ENCODE results near the gene FAIM2.
A peak's percentile ranks its signal among the peaks of the same experiment; 100 is the strongest.

The FAIM2 gene

GRCh38 chr12:49824416-49824815, 79.3 kb downstream of the FAIM2 start:
- ChIA-PET POLR2A (interaction anchor here (0.8 kb wide), 1 partner anchor 14 kb away, joined by 4 read pairs; no protein-coding TSS in a partner anchor), CTCF (interaction anchor here (0.9 to 6.4 kb wide), 4 partner anchors 14 to 46 kb away, joined by 3 to 64 read pairs (median 11); no protein-coding TSS in a partner anchor)
- H3K4me1 ChIP-seq (ENCODE audit: control extremely low read depth in 1 of 4, control insufficient read depth in 4 of 4, insufficient read depth in 4 of 4, low read length in 3 of 4) = peaks cover 11 to 68% (median 48%) of the 10 kb centered on the region in 4 experiments
- H3K27me3 ChIP-seq (replicated peaks in 2 of 5; ENCODE audit: control insufficient read depth in 4 of 5, insufficient read depth in 5 of 5, low read length in 4 of 5) = no peaks in the 10 kb centered on the region
- 98% methylated on average over 8 of the region's 8 CpGs for WGBS (ENCODE audit: insufficient coverage)
- H3K27ac ChIP-seq (ENCODE audit: insufficient read depth in 1 of 2, low read depth in 1 of 2, low read length in 2 of 2, poor library complexity in 1 of 2, severe bottlenecking in 2 of 2) = no peak overlapping the region
- no peak for DNase-seq
- H3K9me3 ChIP-seq (ENCODE audit: control extremely low read depth in 1 of 5, control insufficient read depth in 4 of 5, insufficient read depth in 2 of 5, low read depth in 1 of 5, low read length in 4 of 5) = no peaks in the 10 kb centered on the region
- peaks cover 0 to 9% (median 6%) of the 10 kb centered on the region in 4 experiments for H3K36me3 ChIP-seq (ENCODE audit: control insufficient read depth in 4 of 4, insufficient read depth in 4 of 4, low read length in 3 of 4)
- peak overlapping the region in 2 of 7 experiments; percentile 20 to 27 for H3K4me3 ChIP-seq (ENCODE audit: control insufficient read depth in 1 of 7, extremely low read depth in 1 of 7, insufficient read depth in 4 of 7, low read depth in 2 of 7, low read length in 6 of 7)

- Histone ChIP-seq H3K9me3 (ENCODE audit: control extremely low read depth in 1 of 5, control insufficient read depth in 4 of 5, insufficient read depth in 2 of 5, low read depth in 1 of 5, low read length in 4 of 5) (no peaks in the 10 kb centered on the region), H3K27me3 (replicated peaks in 2 of 5; ENCODE audit: control insufficient read depth in 4 of 5, insufficient read depth in 5 of 5, low read length in 4 of 5) (no peaks in the 10 kb centered on the region), H3K4me1 (ENCODE audit: control extremely low read depth in 1 of 4, control insufficient read depth in 4 of 4, insufficient read depth in 4 of 4, low read length in 3 of 4) (peaks cover 6 to 63% (median 43%) of the 10 kb centered on the region in 4 experiments), H3K27ac (ENCODE audit: insufficient read depth in 1 of 2, low read depth in 1 of 2, low read length in 2 of 2, poor library complexity in 1 of 2, severe bottlenecking in 2 of 2) (no peak overlapping the region), H3K4me3 (ENCODE audit: control insufficient read depth in 1 of 7, extremely low read depth in 1 of 7, insufficient read depth in 4 of 7, low read depth in 2 of 7, low read length in 6 of 7) (no peak overlapping the region), H3K36me3 (ENCODE audit: control insufficient read depth in 4 of 4, insufficient read depth in 4 of 4, low read length in 3 of 4) (peaks cover 0 to 9% (median 6%) of the 10 kb centered on the region in 4 experiments)
- no peak for DNase-seq
- 94% methylated on average over 6 of the region's 6 CpGs for WGBS (ENCODE audit: insufficient coverage)
- ChIA-PET CTCF (interaction anchor here (0.9 to 6.4 kb wide), 2 partner anchors 15 to 19 kb away, joined by 4 to 64 read pairs; no protein-coding TSS in a partner anchor), POLR2A (interaction anchor here (0.5 to 1.0 kb wide), 2 partner anchors 40 to 114 kb away, joined by 3 read pairs; no protein-coding TSS in a partner anchor)
Observed at GRCh38 chr12:49823951-49824350, 79.7 kb downstream of the FAIM2 start.

- no peak overlapping the region for H3K27ac ChIP-seq (ENCODE audit: insufficient read depth in 1 of 2, low read depth in 1 of 2, low read length in 2 of 2, poor library complexity in 1 of 2, severe bottlenecking in 2 of 2)
- POLR2A ChIA-PET = interaction anchor here (0.5 to 1.0 kb wide), 2 partner anchors 40 to 113 kb away, joined by 3 read pairs; no protein-coding TSS in a partner anchor
Observed at GRCh38 chr12:49823350-49823749, 80.3 kb downstream of the FAIM2 start.

GRCh38 chr12:49821373-49822287, 82.1 kb downstream of the FAIM2 start:
- Histone ChIP-seq H3K36me3 (ENCODE audit: control insufficient read depth in 4 of 4, insufficient read depth in 4 of 4, low read length in 3 of 4) (peaks cover 0 to 9% (median 6%) of the 10 kb centered on the region in 4 experiments), H3K4me1 (ENCODE audit: control extremely low read depth in 1 of 4, control insufficient read depth in 4 of 4, insufficient read depth in 4 of 4, low read length in 3 of 4) (peaks cover 3 to 49% (median 28%) of the 10 kb centered on the region in 4 experiments), H3K27me3 (replicated peaks in 2 of 5; ENCODE audit: control insufficient read depth in 4 of 5, insufficient read depth in 5 of 5, low read length in 4 of 5) (no peaks in the 10 kb centered on the region), H3K9me3 (ENCODE audit: control extremely low read depth in 1 of 5, control insufficient read depth in 4 of 5, insufficient read depth in 2 of 5, low read depth in 1 of 5, low read length in 4 of 5) (no peaks in the 10 kb centered on the region), H3K27ac (ENCODE audit: insufficient read depth in 1 of 2, low read depth in 1 of 2, low read length in 2 of 2, poor library complexity in 1 of 2, severe bottlenecking in 2 of 2) (no peak overlapping the region), H3K4me3 (ENCODE audit: control insufficient read depth in 1 of 7, extremely low read depth in 1 of 7, insufficient read depth in 4 of 7, low read depth in 2 of 7, low read length in 6 of 7) (peak overlapping the region in 2 of 7 experiments; percentile 25 to 27)
- POLR2A ChIA-PET = interaction anchor here (0.8 to 0.9 kb wide), 2 partner anchors 17 to 18 kb away, joined by 3 read pairs; no protein-coding TSS in a partner anchor
- DNase-seq = no peak
- 88% methylated on average over 7 of the region's 10 CpGs for WGBS (ENCODE audit: insufficient coverage)
- CTCF ChIA-PET = interaction anchor here (1.6 to 3.6 kb wide), 4 partner anchors 13 to 26 kb away, joined by 4 to 26 read pairs (median 6); no protein-coding TSS in a partner anchor

More at GRCh38 chr12:49823350-49823749, 80.3 kb downstream of the FAIM2 start:
- H3K9me3 ChIP-seq (ENCODE audit: control extremely low read depth in 1 of 5, control insufficient read depth in 4 of 5, insufficient read depth in 2 of 5, low read depth in 1 of 5, low read length in 4 of 5) = no peaks in the 10 kb centered on the region
- CTCF ChIA-PET = interaction anchor here (0.9 to 1.6 kb wide), 2 partner anchors 18 to 28 kb away, joined by 4 read pairs; no protein-coding TSS in a partner anchor
- WGBS (ENCODE audit: insufficient coverage) = 100% methylated on average over 1 of the region's 1 CpG
- no peaks in the 10 kb centered on the region for H3K27me3 ChIP-seq (replicated peaks in 2 of 5; ENCODE audit: control insufficient read depth in 4 of 5, insufficient read depth in 5 of 5, low read length in 4 of 5)
- peaks cover 5 to 59% (median 39%) of the 10 kb centered on the region in 4 experiments for H3K4me1 ChIP-seq (ENCODE audit: control extremely low read depth in 1 of 4, control insufficient read depth in 4 of 4, insufficient read depth in 4 of 4, low read length in 3 of 4)
- DNase-seq = no peak
- H3K4me3 ChIP-seq (ENCODE audit: control insufficient read depth in 1 of 7, extremely low read depth in 1 of 7, insufficient read depth in 4 of 7, low read depth in 2 of 7, low read length in 6 of 7) = no peak overlapping the region
- peaks cover 0 to 9% (median 6%) of the 10 kb centered on the region in 4 experiments for H3K36me3 ChIP-seq (ENCODE audit: control insufficient read depth in 4 of 4, insufficient read depth in 4 of 4, low read length in 3 of 4)

- H3K36me3 ChIP-seq (ENCODE audit: control insufficient read depth in 4 of 4, insufficient read depth in 4 of 4, low read length in 3 of 4) = peaks cover 0 to 11% (median 11%) of the 10 kb centered on the region in 4 experiments
- 97% methylated on average over 2 of the region's 2 CpGs for WGBS (ENCODE audit: insufficient coverage)
- H3K4me1 ChIP-seq (ENCODE audit: control extremely low read depth in 1 of 4, control insufficient read depth in 4 of 4, insufficient read depth in 4 of 4, low read length in 3 of 4) = peaks cover 3 to 31% (median 18%) of the 10 kb centered on the region in 4 experiments
- H3K27me3 ChIP-seq (replicated peaks in 2 of 5; ENCODE audit: control insufficient read depth in 4 of 5, insufficient read depth in 5 of 5, low read length in 4 of 5) = no peaks in the 10 kb centered on the region
- no peak overlapping the region for H3K4me3 ChIP-seq (ENCODE audit: control insufficient read depth in 1 of 7, extremely low read depth in 1 of 7, insufficient read depth in 4 of 7, low read depth in 2 of 7, low read length in 6 of 7)
- no peaks in the 10 kb centered on the region for H3K9me3 ChIP-seq (ENCODE audit: control extremely low read depth in 1 of 5, control insufficient read depth in 4 of 5, insufficient read depth in 2 of 5, low read depth in 1 of 5, low read length in 4 of 5)
- ChIA-PET POLR2A (no interaction called here), CTCF (interaction anchor here (1.2 to 3.6 kb wide), 4 partner anchors 8 to 63 kb away, joined by 4 to 26 read pairs (median 4); no protein-coding TSS in a partner anchor)
- no peak overlapping the region for H3K27ac ChIP-seq (ENCODE audit: insufficient read depth in 1 of 2, low read depth in 1 of 2, low read length in 2 of 2, poor library complexity in 1 of 2, severe bottlenecking in 2 of 2)
- no peak for DNase-seq
Observed at GRCh38 chr12:49819786-49820185, 83.9 kb downstream of the FAIM2 start.

GRCh38 chr12:49818241-49818895, 85.3 kb downstream of the FAIM2 start:
- Histone ChIP-seq H3K4me3 (ENCODE audit: control insufficient read depth in 1 of 7, extremely low read depth in 1 of 7, insufficient read depth in 4 of 7, low read depth in 2 of 7, low read length in 6 of 7) (no peak overlapping the region), H3K27ac (ENCODE audit: insufficient read depth in 1 of 2, low read depth in 1 of 2, low read length in 2 of 2, poor library complexity in 1 of 2, severe bottlenecking in 2 of 2) (no peak overlapping the region), H3K36me3 (ENCODE audit: control insufficient read depth in 4 of 4, insufficient read depth in 4 of 4, low read length in 3 of 4) (peaks cover 0 to 11% (median 11%) of the 10 kb centered on the region in 4 experiments), H3K9me3 (ENCODE audit: control extremely low read depth in 1 of 5, control insufficient read depth in 4 of 5, insufficient read depth in 2 of 5, low read depth in 1 of 5, low read length in 4 of 5) (no peaks in the 10 kb centered on the region), H3K4me1 (ENCODE audit: control extremely low read depth in 1 of 4, control insufficient read depth in 4 of 4, insufficient read depth in 4 of 4, low read length in 3 of 4) (peaks cover 0 to 19% (median 12%) of the 10 kb centered on the region in 4 experiments), H3K27me3 (replicated peaks in 2 of 5; ENCODE audit: control insufficient read depth in 4 of 5, insufficient read depth in 5 of 5, low read length in 4 of 5) (no peaks in the 10 kb centered on the region)
- WGBS (ENCODE audit: insufficient coverage) = 89% methylated on average over 3 of the region's 7 CpGs
- ChIA-PET CTCF (interaction anchor here (1.3 kb wide), 1 partner anchor 10 kb away, joined by 4 read pairs; no protein-coding TSS in a partner anchor), POLR2A (no interaction called here)
- DNase-seq = no peak

Data from common myeloid progenitor, CD34-positive (primary cell).